Mesothelial cell of epicardium (in vitro differentiated cells): Measurements from ENCODE around the gene TXN2. TPM values are rescaled to one million over a fixed set of nuclear protein-coding genes. Genes with fewer than 3 reads are reported as not detected.
A peak's percentile ranks its signal among the peaks of the same experiment; 100 is the strongest.
"Not testable (repeated sequence)": the region's sequence is repeated elsewhere in the genome, so short reads cannot be mapped to it uniquely, and the experiment has no call there.

Source experiments
- DNase-seq, 2 experiments: peaks; one replicate each; pipeline ENCODE4 v3.0.0; 2021; ENCODE audit warnings: low spot score in 2 of 2; ENCODE audit not compliant: unreplicated experiment in 2 of 2
- H3K27ac Mint-ChIP-seq: 2 replicates; pipeline ENCODE4 v1.8.0; 2021; ENCODE audit warnings: mixed read lengths
- H3K27me3 Mint-ChIP-seq: 2 replicates; pipeline ENCODE4 v1.8.0; 2021; ENCODE audit warnings: low read depth, mixed read lengths
- H3K36me3 Mint-ChIP-seq: 2 replicates; pipeline ENCODE4 v1.8.0; 2021; ENCODE audit warnings: mixed read lengths
- H3K4me1 Mint-ChIP-seq: 2 replicates; pipeline ENCODE4 v1.8.0; 2021; ENCODE audit warnings: mixed read lengths
- H3K4me3 Mint-ChIP-seq: 2 replicates; pipeline ENCODE4 v1.8.0; 2021; ENCODE audit warnings: mild to moderate bottlenecking, moderate library complexity, mixed read lengths
- H3K9me3 Mint-ChIP-seq: 2 replicates; pipeline ENCODE4 v1.8.0; 2021; ENCODE audit warnings: mixed read lengths
- CTCF ChIP-seq: fragments of 200-600 bp; sonication (generic); IDR thresholded peaks from one replicate; pipeline ENCODE4 v1.5.0; 2021; ENCODE audit warnings: antibody characterized with exemption; ENCODE audit not compliant: unreplicated experiment
- total RNA-seq: library from RNA; stranded (reverse); gene quantifications from 3 replicates; pipeline ENCODE4 v1.2.1, GENCODE V29; 2021

TXN2 gene
- total RNA-seq, 1 donor from 2014 or later, result 59.1 TPM

- H3K4me1 Mint-ChIP-seq, result peaks cover 31% of the 10 kb centered on the region
- no peaks in the 10 kb centered on the region for H3K9me3 Mint-ChIP-seq
- H3K27me3 Mint-ChIP-seq, result no peaks in the 10 kb centered on the region
- H3K4me3 Mint-ChIP-seq, result no peak overlapping the region
- no peak for DNase-seq
- H3K36me3 Mint-ChIP-seq, result no peaks in the 10 kb centered on the region
- no peak for TF ChIP-seq CTCF
- peak overlapping the region; percentile 91 for H3K27ac Mint-ChIP-seq
Measured at GRCh38 chr22:36433318-36434231, 47.9 kb downstream of the TXN2 start.

GRCh38 chr22:36432592-36433317 is 48.7 kb downstream of the TXN2 start:
- H3K27ac Mint-ChIP-seq, result peak overlapping the region; percentile 91

GRCh38 chr22:36431977-36432376 is 49.5 kb downstream of the TXN2 start:
- peak overlapping the region; percentile 91 for H3K27ac Mint-ChIP-seq
- no peaks in the 10 kb centered on the region for H3K9me3 Mint-ChIP-seq
- no peak overlapping the region for H3K4me3 Mint-ChIP-seq
- H3K36me3 Mint-ChIP-seq, result no peaks in the 10 kb centered on the region
- peaks cover 31% of the 10 kb centered on the region for H3K4me1 Mint-ChIP-seq
- H3K27me3 Mint-ChIP-seq, result no peaks in the 10 kb centered on the region
- TF ChIP-seq CTCF, result no peak
- DNase-seq, result no peak

More at GRCh38 chr22:36432592-36433317, 48.7 kb downstream of the TXN2 start:
- DNase-seq, result no peak
- Mint-ChIP-seq H3K4me3 (no peak overlapping the region), H3K27me3 (no peaks in the 10 kb centered on the region), H3K9me3 (no peaks in the 10 kb centered on the region), H3K4me1 (peaks cover 31% of the 10 kb centered on the region), H3K36me3 (no peaks in the 10 kb centered on the region)
- TF ChIP-seq CTCF, result no peak

- Mint-ChIP-seq H3K27ac (no peak overlapping the region), H3K36me3 (no peaks in the 10 kb centered on the region), H3K27me3 (no peaks in the 10 kb centered on the region), H3K9me3 (no peaks in the 10 kb centered on the region), H3K4me3 (no peak overlapping the region), H3K4me1 (peaks cover 38% of the 10 kb centered on the region)
- no peak for DNase-seq
- TF ChIP-seq CTCF, result no peak
Measured at GRCh38 chr22:36430863-36431262, 50.6 kb downstream of the TXN2 start.

- not testable (repeated sequence) for H3K36me3 Mint-ChIP-seq, H3K9me3 Mint-ChIP-seq, H3K4me3 Mint-ChIP-seq, DNase-seq, H3K27ac Mint-ChIP-seq, H3K27me3 Mint-ChIP-seq
- peaks cover 23% of the 10 kb centered on the region for H3K4me1 Mint-ChIP-seq
Measured at GRCh38 chr22:36427952-36428351, 53.5 kb downstream of the TXN2 start.

- no peaks in the 10 kb centered on the region for H3K36me3 Mint-ChIP-seq
- TF ChIP-seq CTCF, result no peak
- peak overlapping the region; percentile 95 for H3K27ac Mint-ChIP-seq
- H3K4me3 Mint-ChIP-seq, result no peak overlapping the region
- no peaks in the 10 kb centered on the region for H3K9me3 Mint-ChIP-seq
- no peak for DNase-seq
- H3K27me3 Mint-ChIP-seq, result no peaks in the 10 kb centered on the region
- H3K4me1 Mint-ChIP-seq, result peaks cover 13% of the 10 kb centered on the region
Measured at GRCh38 chr22:36425977-36426523, 55.4 kb downstream of the TXN2 start.
